ENCODE measurements around the gene ACD. TPM values are rescaled to one million over a fixed set of nuclear protein-coding genes. Genes with fewer than 3 reads are reported as not detected.
A peak's percentile ranks its signal among the peaks of the same experiment; 100 is the strongest.

The ACD gene
- total RNA-seq, 1 experiment from 2014 or later, result 33.6 TPM

DNA sequence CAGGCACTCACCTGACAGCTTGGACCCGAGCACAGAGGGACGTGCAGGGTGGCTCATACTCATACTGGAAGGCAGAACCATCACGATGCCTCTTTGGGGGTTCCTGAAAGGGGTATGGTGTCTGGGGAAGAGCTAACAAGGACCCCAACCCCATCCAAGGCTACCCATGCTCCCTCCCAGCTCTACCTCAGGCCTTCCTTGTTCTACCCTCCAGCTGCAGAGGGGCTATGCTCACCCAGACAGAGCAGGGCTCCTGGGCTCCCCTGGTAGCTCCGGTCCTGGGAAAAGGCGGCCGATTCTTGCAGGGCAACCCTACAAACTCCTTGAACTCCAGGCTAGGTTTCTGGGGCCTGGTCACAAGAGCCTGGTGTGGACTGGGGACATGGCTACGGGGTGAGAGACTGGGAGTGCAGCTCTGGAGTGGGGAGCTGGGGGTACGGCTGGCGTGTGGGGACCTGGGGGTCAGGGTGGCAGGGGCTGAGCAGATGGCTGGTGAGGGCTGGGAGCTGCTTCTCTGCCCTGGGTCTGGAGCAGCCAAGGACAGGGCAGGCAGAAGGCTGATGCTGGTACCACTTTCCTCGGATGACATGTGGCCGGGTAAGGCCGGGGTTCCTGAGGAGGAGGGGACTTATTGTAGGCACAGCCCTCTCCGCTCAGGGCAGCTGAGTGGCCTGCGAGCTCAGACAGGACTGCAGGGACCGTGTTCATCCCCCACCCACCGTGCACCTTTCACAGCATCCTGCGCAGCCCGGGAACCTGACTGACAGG lies 2.1 kb downstream of the ACD start:
- BruUV-seq (replicated peaks), result no TSS peak
- ChIA-PET POLR2A (no interaction called here), CTCF (interaction anchor here (0.6 to 1.8 kb wide), 6 partner anchors 9 to 661 kb away, joined by 3 to 9 read pairs (median 3); partner anchors contain the start of gene CTCF)
- H3K9me3 Mint-ChIP-seq (ENCODE audit: unreplicated experiment), result no peaks in the 10 kb centered on the region
- no peaks in the 10 kb centered on the region for H3K27me3 Mint-ChIP-seq (ENCODE audit: insufficient read depth, unreplicated experiment)
- peak overlapping the region; percentile 86 for H3K4me3 Mint-ChIP-seq (ENCODE audit: unreplicated experiment)
- no peak overlapping the region for H3K27ac Mint-ChIP-seq (ENCODE audit: low read depth, unreplicated experiment)
- intact Hi-C loops (cut with micrococcal nuclease), result no loop called here
- peaks cover 6% of the 10 kb centered on the region for H3K4me1 Mint-ChIP-seq (ENCODE audit: insufficient read depth, unreplicated experiment)
- no peak for DNase-seq (ENCODE audit: unreplicated experiment)
- TF ChIP-seq, protein P1, sequence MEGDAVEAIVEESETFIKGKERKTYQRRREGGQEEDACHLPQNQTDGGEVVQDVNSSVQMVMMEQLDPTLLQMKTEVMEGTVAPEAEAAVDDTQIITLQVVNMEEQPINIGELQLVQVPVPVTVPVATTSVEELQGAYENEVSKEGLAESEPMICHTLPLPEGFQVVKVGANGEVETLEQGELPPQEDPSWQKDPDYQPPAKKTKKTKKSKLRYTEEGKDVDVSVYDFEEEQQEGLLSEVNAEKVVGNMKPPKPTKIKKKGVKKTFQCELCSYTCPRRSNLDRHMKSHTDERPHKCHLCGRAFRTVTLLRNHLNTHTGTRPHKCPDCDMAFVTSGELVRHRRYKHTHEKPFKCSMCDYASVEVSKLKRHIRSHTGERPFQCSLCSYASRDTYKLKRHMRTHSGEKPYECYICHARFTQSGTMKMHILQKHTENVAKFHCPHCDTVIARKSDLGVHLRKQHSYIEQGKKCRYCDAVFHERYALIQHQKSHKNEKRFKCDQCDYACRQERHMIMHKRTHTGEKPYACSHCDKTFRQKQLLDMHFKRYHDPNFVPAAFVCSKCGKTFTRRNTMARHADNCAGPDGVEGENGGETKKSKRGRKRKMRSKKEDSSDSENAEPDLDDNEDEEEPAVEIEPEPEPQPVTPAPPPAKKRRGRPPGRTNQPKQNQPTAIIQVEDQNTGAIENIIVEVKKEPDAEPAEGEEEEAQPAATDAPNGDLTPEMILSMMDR (IDR thresholded peaks at IDR 0.05; ENCODE audit: unreplicated experiment), result no peak
- H3K36me3 Mint-ChIP-seq (ENCODE audit: insufficient read depth, unreplicated experiment), result peaks cover 6% of the 10 kb centered on the region

DNA sequence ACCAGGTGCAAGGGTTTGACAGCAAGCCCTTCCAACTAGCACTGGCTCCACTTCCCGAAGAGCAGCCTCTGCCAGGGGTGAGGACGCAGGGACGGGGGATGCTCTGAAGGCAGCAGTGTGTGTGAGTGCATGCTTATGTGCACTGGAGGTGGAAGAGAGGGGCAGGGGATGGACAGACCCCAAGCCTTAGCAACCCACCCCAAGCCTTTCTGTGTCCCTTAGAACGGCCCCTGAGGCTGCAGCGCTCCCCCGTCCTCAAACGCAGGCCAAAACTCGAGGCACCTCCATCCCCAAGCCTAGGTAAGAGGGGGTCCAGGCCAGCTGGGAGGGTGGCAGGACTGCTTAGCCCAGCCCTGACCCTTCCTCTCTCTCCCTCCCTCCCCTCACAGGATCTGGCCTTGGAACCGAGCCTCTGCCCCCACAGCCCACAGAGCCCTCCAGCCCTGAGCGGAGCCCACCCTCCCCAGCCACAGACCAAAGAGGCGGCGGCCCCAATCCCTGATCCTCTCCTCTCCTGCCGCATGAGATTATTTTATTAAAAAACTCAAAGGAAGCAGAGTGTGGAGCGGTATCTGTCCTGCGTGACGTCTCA lies 2.9 kb downstream of the ACD start:
- intact Hi-C loops (cut with micrococcal nuclease), result no loop called here
- Mint-ChIP-seq H3K4me1 (ENCODE audit: insufficient read depth, unreplicated experiment) (peaks cover 6% of the 10 kb centered on the region), H3K27me3 (ENCODE audit: insufficient read depth, unreplicated experiment) (peaks cover 1% of the 10 kb centered on the region), H3K9me3 (ENCODE audit: unreplicated experiment) (no peaks in the 10 kb centered on the region), H3K4me3 (ENCODE audit: unreplicated experiment) (no peak overlapping the region), H3K27ac (ENCODE audit: low read depth, unreplicated experiment) (no peak overlapping the region), H3K36me3 (ENCODE audit: insufficient read depth, unreplicated experiment) (peaks cover 6% of the 10 kb centered on the region)
- no TSS peak for BruUV-seq (replicated peaks)
- TF ChIP-seq, protein P1 (IDR thresholded peaks at IDR 0.05; ENCODE audit: unreplicated experiment), result no peak
- CTCF ChIA-PET, result interaction anchor here (0.5 to 1.4 kb wide), 7 partner anchors 57 to 384 kb away, joined by 3 to 4 read pairs (median 3); no protein-coding TSS in a partner anchor
- POLR2A ChIA-PET, result no interaction called here
- no peak for DNase-seq (ENCODE audit: unreplicated experiment)

DNA sequence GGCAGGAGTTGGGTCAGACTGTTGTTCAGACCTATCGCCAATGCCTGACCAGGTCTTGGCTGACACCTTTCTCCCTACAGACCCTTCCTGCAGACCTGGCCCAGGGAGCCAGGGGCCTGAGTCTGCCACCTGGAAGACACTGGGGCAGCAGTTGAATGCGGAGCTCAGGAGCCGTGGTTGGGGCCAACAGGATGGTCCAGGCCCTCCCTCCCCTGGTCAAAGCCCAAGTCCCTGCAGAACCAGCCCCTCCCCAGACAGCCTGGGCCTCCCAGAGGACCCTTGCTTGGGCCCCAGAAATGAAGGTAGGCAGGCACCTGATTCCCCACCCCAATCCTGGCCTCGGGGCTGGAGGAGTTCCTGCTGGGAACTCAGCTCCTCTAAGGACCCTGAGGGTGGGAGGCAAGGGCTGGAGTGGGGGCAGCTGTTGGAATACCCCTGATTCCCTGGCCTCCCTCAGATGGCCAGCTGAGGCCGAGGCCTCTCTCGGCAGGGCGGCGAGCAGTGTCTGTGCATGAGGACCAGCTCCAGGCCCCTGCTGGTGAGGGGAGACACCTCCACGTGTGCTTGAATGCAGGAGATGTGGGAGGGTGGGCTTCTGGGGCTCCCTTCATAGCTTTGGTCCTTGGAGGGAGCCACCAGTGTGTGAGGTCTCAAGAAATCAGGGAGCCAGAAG lies 3.6 kb downstream of the ACD start:
- Mint-ChIP-seq H3K4me3 (ENCODE audit: unreplicated experiment) (no peak overlapping the region), H3K27me3 (ENCODE audit: insufficient read depth, unreplicated experiment) (peaks cover 7% of the 10 kb centered on the region), H3K27ac (ENCODE audit: low read depth, unreplicated experiment) (no peak overlapping the region), H3K9me3 (ENCODE audit: unreplicated experiment) (no peaks in the 10 kb centered on the region), H3K36me3 (ENCODE audit: insufficient read depth, unreplicated experiment) (peaks cover 6% of the 10 kb centered on the region), H3K4me1 (ENCODE audit: insufficient read depth, unreplicated experiment) (peaks cover 6% of the 10 kb centered on the region)
- TF ChIP-seq, protein P1 (IDR thresholded peaks at IDR 0.05; ENCODE audit: unreplicated experiment), result no peak
- BruUV-seq (replicated peaks), result no TSS peak
- intact Hi-C loops (cut with micrococcal nuclease), result no loop called here
- CTCF ChIA-PET, result interaction anchor here (0.5 to 1.5 kb wide), 6 partner anchors 57 to 167 kb away, joined by 3 to 4 read pairs (median 3); no protein-coding TSS in a partner anchor
- POLR2A ChIA-PET, result no interaction called here
- no peak for DNase-seq (ENCODE audit: unreplicated experiment)

DNA sequence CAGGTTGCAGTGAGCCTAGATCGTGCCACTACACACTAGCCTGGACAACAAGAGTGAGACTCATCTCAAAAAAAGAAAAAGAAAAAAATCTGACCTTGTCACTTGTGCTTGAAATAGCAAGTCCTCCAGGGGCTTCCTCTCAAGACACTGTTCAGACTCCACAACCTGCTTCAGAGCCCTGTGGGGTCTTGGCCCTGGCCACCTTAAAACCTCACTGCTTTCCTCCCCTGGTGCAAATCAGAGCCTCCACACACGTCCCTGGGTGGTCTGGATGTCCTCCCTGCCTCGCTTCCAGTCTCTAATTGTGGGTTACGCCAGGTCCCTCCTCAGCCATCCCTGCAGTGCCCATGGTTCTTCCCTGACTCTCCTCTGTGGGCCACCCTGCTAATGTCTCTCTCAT lies 4.7 kb downstream of the ACD start:
- ChIA-PET CTCF (interaction anchor here (1.5 kb wide), 1 partner anchor 109 kb away, joined by 3 read pairs; no protein-coding TSS in a partner anchor), POLR2A (interaction anchor here (0.7 kb wide), 1 partner anchor 16 kb away, joined by 3 read pairs; no protein-coding TSS in a partner anchor)
- BruUV-seq (replicated peaks), result no TSS peak
- intact Hi-C loops (cut with micrococcal nuclease), result no loop called here
- peaks cover 6% of the 10 kb centered on the region for H3K4me1 Mint-ChIP-seq (ENCODE audit: insufficient read depth, unreplicated experiment)
- no peaks in the 10 kb centered on the region for H3K9me3 Mint-ChIP-seq (ENCODE audit: unreplicated experiment)
- H3K27ac Mint-ChIP-seq (ENCODE audit: low read depth, unreplicated experiment), result no peak overlapping the region
- TF ChIP-seq, protein P1 (IDR thresholded peaks at IDR 0.05; ENCODE audit: unreplicated experiment), result no peak
- peaks cover 6% of the 10 kb centered on the region for H3K36me3 Mint-ChIP-seq (ENCODE audit: insufficient read depth, unreplicated experiment)
- peaks cover 19% of the 10 kb centered on the region for H3K27me3 Mint-ChIP-seq (ENCODE audit: insufficient read depth, unreplicated experiment)
- no peak overlapping the region for H3K4me3 Mint-ChIP-seq (ENCODE audit: unreplicated experiment)
- DNase-seq (ENCODE audit: unreplicated experiment), result no peak
